ENCODE measurements around the gene GRK5.

- TF ChIP-seq POLR2A (IDR thresholded peaks at IDR 0.05; ENCODE audit: low read depth, low read length) (no peak), SPI1 (IDR thresholded peaks at IDR 0.05; ENCODE audit: low read depth, low read length) (peak; percentile 30; the same call in 1 of the 2 replicates), TAF1 (IDR thresholded peaks at IDR 0.05; ENCODE audit: low read depth, low read length) (no peak), POLR2AphosphoS5 (IDR thresholded peaks at IDR 0.05; ENCODE audit: low read depth, low read length) (no peak), POU2F2 (IDR thresholded peaks at IDR 0.05; ENCODE audit: low read depth, low read length) (no peak)
Observed at GRCh38 chr10:119283818-119284217, 76.4 kb downstream of the GRK5 start.
